ENCODE data around the gene PDZD2. TPM values are rescaled to one million over a fixed set of nuclear protein-coding genes. Genes with fewer than 3 reads are reported as not detected.

The PDZD2 gene
- total and polyA plus RNA-seq, 8 donors, result under 0.01 to 61.3 (median 5.8) TPM

GRCh38 chr5:32042551-32042961 lies 403.6 kb downstream of the PDZD2 start:
- peaks cover 0 to 17% (median 8%) of the 10 kb centered on the region in 4 donors for H3K9me3 ChIP-seq
- 64 to 79% (median 76%) methylated on average over 7 of the region's 7 CpGs for WGBS, 5 donors
- no peak for DNase-seq
- peaks cover 0 to 25% (median 5%) of the 10 kb centered on the region in 4 donors for H3K36me3 ChIP-seq
- H3K4me3 ChIP-seq, result no peak overlapping the region
- no peak overlapping the region for H3K27ac ChIP-seq
- intact Hi-C loops (cut with DNase I; ENCODE audit: low total_unique reads), result no loop called here
- TF ChIP-seq POLR2AphosphoS5 (IDR thresholded peaks at IDR 0.05) (no peak), POLR2A (IDR thresholded peaks at IDR 0.05) (no peak), CTCF (IDR thresholded peaks at IDR 0.05) (no peak), EP300 (IDR thresholded peaks at IDR 0.05) (no peak)
- H3K27me3 ChIP-seq, result no peaks in the 10 kb centered on the region
- H3K4me1 ChIP-seq, result peaks cover 0 to 12% (median 0%) of the 10 kb centered on the region in 4 donors

GRCh38 chr5:32043105-32043504 lies 404.2 kb downstream of the PDZD2 start:
- intact Hi-C loops (cut with DNase I; ENCODE audit: low total_unique reads), result no loop called here
- 83 to 95% (median 92%) methylated on average over 5 of the region's 5 CpGs for WGBS, 5 donors
- H3K27ac ChIP-seq, result no peak overlapping the region

GRCh38 chr5:32044434-32044833 lies 405.5 kb downstream of the PDZD2 start:
- H3K4me1 ChIP-seq, result peaks cover 0 to 12% (median 0%) of the 10 kb centered on the region in 4 donors
- no peaks in the 10 kb centered on the region for H3K27me3 ChIP-seq
- DNase-seq, result peak in 1 of 2 donors; percentile 34
- peaks cover 0 to 19% (median 11%) of the 10 kb centered on the region in 4 donors for H3K36me3 ChIP-seq
- peaks cover 0 to 15% (median 7%) of the 10 kb centered on the region in 4 donors for H3K9me3 ChIP-seq
- TF ChIP-seq EP300 (IDR thresholded peaks at IDR 0.05), result no peak
- no peak for TF ChIP-seq POLR2A (IDR thresholded peaks at IDR 0.05)
- TF ChIP-seq POLR2AphosphoS5 (IDR thresholded peaks at IDR 0.05), result no peak
- no peak for TF ChIP-seq CTCF (IDR thresholded peaks at IDR 0.05)
- no peak overlapping the region for H3K27ac ChIP-seq
- intact Hi-C loops (cut with DNase I; ENCODE audit: low total_unique reads), result no loop called here
- WGBS, 5 donors, result 64 to 87% (median 72%) methylated on average over 7 of the region's 7 CpGs
- H3K4me3 ChIP-seq, result no peak overlapping the region

More at GRCh38 chr5:32043105-32043504, 404.2 kb downstream of the PDZD2 start:
- no peak for DNase-seq
- no peak for TF ChIP-seq POLR2A (IDR thresholded peaks at IDR 0.05)
- no peak for TF ChIP-seq CTCF (IDR thresholded peaks at IDR 0.05)
- no peak for TF ChIP-seq EP300 (IDR thresholded peaks at IDR 0.05)
- no peak for TF ChIP-seq POLR2AphosphoS5 (IDR thresholded peaks at IDR 0.05)
- peaks cover 0 to 25% (median 5%) of the 10 kb centered on the region in 4 donors for H3K36me3 ChIP-seq
- H3K9me3 ChIP-seq, result peaks cover 0 to 17% (median 8%) of the 10 kb centered on the region in 4 donors
- H3K27me3 ChIP-seq, result no peaks in the 10 kb centered on the region
- H3K4me3 ChIP-seq, result no peak overlapping the region
- H3K4me1 ChIP-seq, result peaks cover 0 to 12% (median 0%) of the 10 kb centered on the region in 4 donors

GRCh38 chr5:32044939-32045338 lies 406.0 kb downstream of the PDZD2 start:
- H3K27me3 ChIP-seq, result no peaks in the 10 kb centered on the region
- intact Hi-C loops (cut with DNase I; ENCODE audit: low total_unique reads), result no loop called here
- peaks cover 0 to 18% (median 8%) of the 10 kb centered on the region in 4 donors for H3K36me3 ChIP-seq
- peaks cover 0 to 10% (median 4%) of the 10 kb centered on the region in 4 donors for H3K9me3 ChIP-seq
- no peak overlapping the region for H3K4me3 ChIP-seq
- no peak for DNase-seq
- peaks cover 0 to 12% (median 0%) of the 10 kb centered on the region in 4 donors for H3K4me1 ChIP-seq
- TF ChIP-seq EP300 (IDR thresholded peaks at IDR 0.05) (no peak), CTCF (IDR thresholded peaks at IDR 0.05) (no peak), POLR2A (IDR thresholded peaks at IDR 0.05) (no peak), POLR2AphosphoS5 (IDR thresholded peaks at IDR 0.05) (no peak)
- H3K27ac ChIP-seq, result no peak overlapping the region

All from stomach (tissue), 9 donors.